ENCODE data around the gene BANF1.

DNA sequence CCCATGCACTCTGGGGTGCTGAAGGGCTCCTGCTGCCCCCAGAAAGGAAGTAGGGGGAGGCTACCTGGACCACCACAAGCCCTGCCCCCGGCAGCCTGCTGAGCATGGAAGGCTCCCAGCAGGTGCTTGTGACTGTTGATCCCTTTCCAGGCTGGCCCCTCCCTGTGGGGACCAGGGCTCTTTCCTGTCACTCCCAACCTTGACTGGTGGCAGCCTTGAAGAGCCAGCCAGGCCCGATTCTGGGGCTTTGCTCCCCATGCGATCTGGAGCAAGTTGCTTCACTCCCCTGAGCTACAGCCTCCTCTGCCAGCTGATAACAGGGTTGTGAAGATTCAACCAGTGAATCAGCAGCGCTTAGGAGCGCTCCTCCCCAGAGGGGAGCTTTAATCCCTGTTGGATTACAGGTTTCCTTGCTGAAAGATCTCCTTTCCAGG, 4.9 kb downstream of the BANF1 start:
- TF ChIP-seq EZH2 (IDR thresholded peaks at IDR 0.05; ENCODE audit: borderline replicate concordance, low read length) = no peak
- TF ChIP-seq, protein P1, sequence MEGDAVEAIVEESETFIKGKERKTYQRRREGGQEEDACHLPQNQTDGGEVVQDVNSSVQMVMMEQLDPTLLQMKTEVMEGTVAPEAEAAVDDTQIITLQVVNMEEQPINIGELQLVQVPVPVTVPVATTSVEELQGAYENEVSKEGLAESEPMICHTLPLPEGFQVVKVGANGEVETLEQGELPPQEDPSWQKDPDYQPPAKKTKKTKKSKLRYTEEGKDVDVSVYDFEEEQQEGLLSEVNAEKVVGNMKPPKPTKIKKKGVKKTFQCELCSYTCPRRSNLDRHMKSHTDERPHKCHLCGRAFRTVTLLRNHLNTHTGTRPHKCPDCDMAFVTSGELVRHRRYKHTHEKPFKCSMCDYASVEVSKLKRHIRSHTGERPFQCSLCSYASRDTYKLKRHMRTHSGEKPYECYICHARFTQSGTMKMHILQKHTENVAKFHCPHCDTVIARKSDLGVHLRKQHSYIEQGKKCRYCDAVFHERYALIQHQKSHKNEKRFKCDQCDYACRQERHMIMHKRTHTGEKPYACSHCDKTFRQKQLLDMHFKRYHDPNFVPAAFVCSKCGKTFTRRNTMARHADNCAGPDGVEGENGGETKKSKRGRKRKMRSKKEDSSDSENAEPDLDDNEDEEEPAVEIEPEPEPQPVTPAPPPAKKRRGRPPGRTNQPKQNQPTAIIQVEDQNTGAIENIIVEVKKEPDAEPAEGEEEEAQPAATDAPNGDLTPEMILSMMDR (IDR thresholded peaks at IDR 0.05; ENCODE audit: low read length) = no peak

Measured in OCI-LY1 (cell line).